Caco-2 (cell line): ENCODE data around the gene REL. TPM values are rescaled to one million over a fixed set of nuclear protein-coding genes. Genes with fewer than 3 reads are reported as not detected.

ENCODE experiments used
- BruUV-seq: library from RNA; stranded (reverse); fragments of 400-500 nt; replicated peaks from 2 replicates; lab custom pipeline; 2021; lab: Mats Ljungman, UMichigan
- CTCF ChIA-PET: fragments of 300-600 bp; sonication (Branson Sonifier 250); formaldehyde crosslinking; loops from one replicate; lab custom pipeline; 2022; ENCODE audit warnings: antibody characterized with exemption; lab: Charles Lee
- POLR2A ChIA-PET: fragments of 300-600 bp; sonication (Branson Sonifier 250); formaldehyde crosslinking; loops from one replicate; lab custom pipeline; 2022; ENCODE audit warnings: antibody characterized with exemption; lab: Charles Lee
- DNase-seq, 2 experiments: peaks; one replicate each; pipeline versions ENCODE4 v3.0.0 to v3.0.0-alpha.2; 2020 to 2022
- H3K27me3 ChIP-seq: replicated peaks from 2 replicates; pipeline ENCODE4 v1.6.0; 2011; ENCODE audit warnings: low read length; ENCODE audit not compliant: control insufficient read depth, insufficient read depth
- H3K36me3 ChIP-seq: 2 replicates; pipeline ENCODE4 v1.5.1; 2011; ENCODE audit warnings: low read length; ENCODE audit not compliant: control insufficient read depth, insufficient read depth
- H3K4me1 ChIP-seq: fragments of 250-450 bp; sonication (Bioruptor Pico); 2 replicates; pipeline ENCODE4 v1.5.1; 2020; ENCODE audit warnings: mild to moderate bottlenecking
- H3K4me3 ChIP-seq: 2 replicates; pipeline ENCODE4 v1.5.1; 2011; ENCODE audit warnings: low read depth, mild to moderate bottlenecking, control low read depth, low read length
- H3K9me3 ChIP-seq: fragments of 250-450 bp; sonication (Bioruptor Pico); 2 replicates; pipeline ENCODE4 v1.5.1; 2020; ENCODE audit warnings: mild to moderate bottlenecking, moderate library complexity
- H3K27ac Mint-ChIP-seq: one replicate; pipeline ENCODE4 v1.8.0; 2022; ENCODE audit warnings: mixed read lengths; ENCODE audit not compliant: unreplicated experiment
- H3K27me3 Mint-ChIP-seq: one replicate; pipeline ENCODE4 v1.8.0; 2022; ENCODE audit warnings: mixed read lengths; ENCODE audit not compliant: insufficient read depth, unreplicated experiment
- H3K36me3 Mint-ChIP-seq: one replicate; pipeline ENCODE4 v1.8.0; 2022; ENCODE audit warnings: mild to moderate bottlenecking, mixed read lengths; ENCODE audit not compliant: insufficient read depth, unreplicated experiment
- H3K4me1 Mint-ChIP-seq: one replicate; pipeline ENCODE4 v1.8.0; 2022; ENCODE audit warnings: low read depth, mixed read lengths; ENCODE audit not compliant: unreplicated experiment
- H3K4me3 Mint-ChIP-seq: one replicate; pipeline ENCODE4 v1.8.0; 2022; ENCODE audit warnings: mild to moderate bottlenecking, moderate library complexity, mixed read lengths; ENCODE audit not compliant: unreplicated experiment
- H3K9me3 Mint-ChIP-seq: one replicate; pipeline ENCODE4 v1.8.0; 2022; ENCODE audit warnings: mixed read lengths; ENCODE audit not compliant: unreplicated experiment
- intact Hi-C: fragments of 100-400 bp; cut with micrococcal nuclease; formaldehyde crosslinking; loops from one replicate; pipeline ENCODE4 v1.10.0; 2022; ENCODE audit not compliant: unreplicated experiment
- total RNA-seq: library from RNA; stranded (reverse); gene quantifications from 2 replicates; pipeline ENCODE4 v1.2.3, GENCODE V29; 2022
- TF ChIP-seq, protein P1 (sequence below), 2 experiments: fragments of 200-600 bp in 1 of 2; IDR thresholded peaks; 1 replicate in 1 of 2; 2 replicates in 1 of 2; pipeline versions ENCODE4 v1.5.1 to v1.8.0; 2011 to 2022; ENCODE audit warnings: antibody characterized with exemption in 1 of 2, control low read depth in 1 of 2, inconsistent platforms in 1 of 2, low read depth in 1 of 2, low read length in 1 of 2, mild to moderate bottlenecking in 1 of 2, moderate library complexity in 1 of 2; ENCODE audit not compliant: insufficient read depth in 1 of 2, severe bottlenecking in 1 of 2, unreplicated experiment in 1 of 2

The REL gene
- total RNA-seq, 1 experiment from 2014 or later, result 12.2 TPM

DNA sequence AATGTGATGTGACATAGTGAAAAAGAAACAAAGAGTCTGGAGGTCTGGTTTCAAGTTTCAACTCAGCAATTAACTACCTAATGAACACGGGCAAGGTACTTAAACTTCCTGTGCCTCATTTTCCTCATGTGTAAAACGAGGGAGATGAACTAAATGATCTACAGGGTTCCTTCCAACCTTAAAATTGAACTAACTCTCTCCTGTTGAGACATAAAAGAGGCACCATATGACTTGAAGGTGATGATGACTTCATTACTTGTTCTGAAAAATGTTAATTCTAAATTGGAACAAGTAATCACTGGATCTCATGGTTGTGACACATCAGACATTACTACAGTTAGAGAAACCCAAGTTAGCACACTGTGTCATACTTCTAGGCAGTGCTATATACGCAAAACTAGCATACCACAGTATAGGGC lies 8.9 kb upstream of the REL start:
- Histone ChIP-seq H3K4me1 (no peaks in the 10 kb centered on the region), H3K36me3 (no peaks in the 10 kb centered on the region), H3K27me3 (no peaks in the 10 kb centered on the region), H3K4me3 (no peak overlapping the region), H3K9me3 (peaks cover 3% of the 10 kb centered on the region; the same call in 1 of the 2 replicates)
- Mint-ChIP-seq H3K4me1 (no peaks in the 10 kb centered on the region), H3K27me3 (no peaks in the 10 kb centered on the region), H3K27ac (no peak overlapping the region), H3K9me3 (peaks cover 7% of the 10 kb centered on the region), H3K36me3 (no peaks in the 10 kb centered on the region), H3K4me3 (no peak overlapping the region)
- BruUV-seq, result no TSS peak
- DNase-seq, result no peak
- ChIA-PET POLR2A (no interaction called here), CTCF (no interaction called here)
- intact Hi-C loops, result no loop called here
- TF ChIP-seq, protein P1, sequence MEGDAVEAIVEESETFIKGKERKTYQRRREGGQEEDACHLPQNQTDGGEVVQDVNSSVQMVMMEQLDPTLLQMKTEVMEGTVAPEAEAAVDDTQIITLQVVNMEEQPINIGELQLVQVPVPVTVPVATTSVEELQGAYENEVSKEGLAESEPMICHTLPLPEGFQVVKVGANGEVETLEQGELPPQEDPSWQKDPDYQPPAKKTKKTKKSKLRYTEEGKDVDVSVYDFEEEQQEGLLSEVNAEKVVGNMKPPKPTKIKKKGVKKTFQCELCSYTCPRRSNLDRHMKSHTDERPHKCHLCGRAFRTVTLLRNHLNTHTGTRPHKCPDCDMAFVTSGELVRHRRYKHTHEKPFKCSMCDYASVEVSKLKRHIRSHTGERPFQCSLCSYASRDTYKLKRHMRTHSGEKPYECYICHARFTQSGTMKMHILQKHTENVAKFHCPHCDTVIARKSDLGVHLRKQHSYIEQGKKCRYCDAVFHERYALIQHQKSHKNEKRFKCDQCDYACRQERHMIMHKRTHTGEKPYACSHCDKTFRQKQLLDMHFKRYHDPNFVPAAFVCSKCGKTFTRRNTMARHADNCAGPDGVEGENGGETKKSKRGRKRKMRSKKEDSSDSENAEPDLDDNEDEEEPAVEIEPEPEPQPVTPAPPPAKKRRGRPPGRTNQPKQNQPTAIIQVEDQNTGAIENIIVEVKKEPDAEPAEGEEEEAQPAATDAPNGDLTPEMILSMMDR (IDR thresholded peaks at IDR 0.05; ENCODE audit: insufficient read depth in 1 of 2, low read depth in 1 of 2, low read length in 1 of 2, severe bottlenecking in 1 of 2, unreplicated experiment in 1 of 2), result no peak

DNA sequence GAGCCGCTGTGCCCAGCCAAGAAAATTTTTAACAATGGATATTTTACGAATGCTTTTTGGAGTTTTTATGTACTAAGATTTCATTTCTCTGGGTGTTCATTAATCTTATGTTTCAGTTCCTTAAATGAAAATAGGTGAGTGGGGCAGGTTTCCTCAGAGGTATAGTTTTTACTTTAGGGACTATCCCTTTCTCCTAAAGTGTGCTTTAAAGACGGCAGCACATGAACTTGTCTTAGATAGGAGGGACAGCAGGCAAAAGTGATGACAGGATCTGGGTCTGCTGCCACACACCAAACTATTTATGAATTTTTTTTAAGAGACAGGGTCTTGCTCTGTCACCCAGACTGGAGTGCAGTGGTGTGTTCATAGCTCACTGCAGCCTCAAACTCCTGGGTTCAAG lies 8.0 kb upstream of the REL start:
- H3K27ac Mint-ChIP-seq, result no peak overlapping the region
- no peaks in the 10 kb centered on the region for H3K36me3 Mint-ChIP-seq
- no peaks in the 10 kb centered on the region for H3K36me3 ChIP-seq
- ChIA-PET CTCF (no interaction called here), POLR2A (no interaction called here)
- BruUV-seq, result no TSS peak
- intact Hi-C loops, result no loop called here
- H3K4me1 ChIP-seq, result no peaks in the 10 kb centered on the region
- H3K4me3 ChIP-seq, result no peak overlapping the region
- 0 out of 2 replicates have a peak, but pooled peaks cover under 1% of the 10 kb centered on the region for H3K9me3 ChIP-seq
- TF ChIP-seq, protein P1 (IDR thresholded peaks at IDR 0.05; ENCODE audit: insufficient read depth in 1 of 2, low read depth in 1 of 2, low read length in 1 of 2, severe bottlenecking in 1 of 2, unreplicated experiment in 1 of 2), result no peak
- no peaks in the 10 kb centered on the region for H3K4me1 Mint-ChIP-seq
- no peaks in the 10 kb centered on the region for H3K27me3 ChIP-seq
- DNase-seq, result no peak
- no peaks in the 10 kb centered on the region for H3K9me3 Mint-ChIP-seq
- no peak overlapping the region for H3K4me3 Mint-ChIP-seq
- H3K27me3 Mint-ChIP-seq, result no peaks in the 10 kb centered on the region

DNA sequence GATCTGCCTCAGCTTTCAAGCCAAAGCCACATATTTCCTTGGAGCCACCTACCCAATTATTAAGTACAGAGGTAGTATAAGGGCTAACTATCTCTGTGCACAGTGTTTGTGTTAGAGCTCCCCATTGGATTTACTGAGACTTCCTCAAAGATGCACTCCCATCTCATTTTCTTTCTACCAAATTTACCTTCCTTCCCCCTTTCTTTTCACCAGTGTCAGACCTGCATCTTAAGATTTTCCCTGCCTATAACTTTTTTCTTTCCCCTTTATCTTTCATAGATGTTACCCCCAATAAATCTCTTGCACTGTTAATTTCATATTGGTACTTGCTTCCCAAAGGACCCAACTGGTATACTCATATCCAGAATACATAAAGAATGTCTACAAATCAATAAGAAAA lies 5.9 kb upstream of the REL start:
- no peak overlapping the region for H3K27ac Mint-ChIP-seq
- intact Hi-C loops, result no loop called here
- ChIA-PET CTCF (no interaction called here), POLR2A (no interaction called here)
- Histone ChIP-seq H3K36me3 (no peaks in the 10 kb centered on the region), H3K4me1 (no peaks in the 10 kb centered on the region), H3K4me3 (no peak overlapping the region), H3K9me3 (no peaks in the 10 kb centered on the region), H3K27me3 (no peaks in the 10 kb centered on the region)
- no peaks in the 10 kb centered on the region for H3K4me1 Mint-ChIP-seq
- no TSS peak for BruUV-seq
- TF ChIP-seq, protein P1 (IDR thresholded peaks at IDR 0.05; ENCODE audit: insufficient read depth in 1 of 2, low read depth in 1 of 2, low read length in 1 of 2, severe bottlenecking in 1 of 2, unreplicated experiment in 1 of 2), result no peak
- no peak overlapping the region for H3K4me3 Mint-ChIP-seq
- H3K27me3 Mint-ChIP-seq, result no peaks in the 10 kb centered on the region
- H3K36me3 Mint-ChIP-seq, result peaks cover 2% of the 10 kb centered on the region
- H3K9me3 Mint-ChIP-seq, result no peaks in the 10 kb centered on the region
- DNase-seq, result no peak
